ENCODE results near the gene TRPM2. TPM values are rescaled to one million over a fixed set of nuclear protein-coding genes. Genes with fewer than 3 reads are reported as not detected.

Gene TRPM2
- total RNA-seq = under 1 TPM; 0.15 to 0.52 (median 0.44) TPM

GRCh38 chr21:44353191-44353970 lies at the start of gene TRPM2:
TRPM2 (plus strand) TSS chr21:44353621; CDS start chr21:44353701, 80 bp downstream.
- TF ChIP-seq, protein P1, sequence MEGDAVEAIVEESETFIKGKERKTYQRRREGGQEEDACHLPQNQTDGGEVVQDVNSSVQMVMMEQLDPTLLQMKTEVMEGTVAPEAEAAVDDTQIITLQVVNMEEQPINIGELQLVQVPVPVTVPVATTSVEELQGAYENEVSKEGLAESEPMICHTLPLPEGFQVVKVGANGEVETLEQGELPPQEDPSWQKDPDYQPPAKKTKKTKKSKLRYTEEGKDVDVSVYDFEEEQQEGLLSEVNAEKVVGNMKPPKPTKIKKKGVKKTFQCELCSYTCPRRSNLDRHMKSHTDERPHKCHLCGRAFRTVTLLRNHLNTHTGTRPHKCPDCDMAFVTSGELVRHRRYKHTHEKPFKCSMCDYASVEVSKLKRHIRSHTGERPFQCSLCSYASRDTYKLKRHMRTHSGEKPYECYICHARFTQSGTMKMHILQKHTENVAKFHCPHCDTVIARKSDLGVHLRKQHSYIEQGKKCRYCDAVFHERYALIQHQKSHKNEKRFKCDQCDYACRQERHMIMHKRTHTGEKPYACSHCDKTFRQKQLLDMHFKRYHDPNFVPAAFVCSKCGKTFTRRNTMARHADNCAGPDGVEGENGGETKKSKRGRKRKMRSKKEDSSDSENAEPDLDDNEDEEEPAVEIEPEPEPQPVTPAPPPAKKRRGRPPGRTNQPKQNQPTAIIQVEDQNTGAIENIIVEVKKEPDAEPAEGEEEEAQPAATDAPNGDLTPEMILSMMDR (IDR thresholded peaks at IDR 0.05 in 4 of 5, conservative IDR thresholded peaks at IDR 0.05 in 1 of 5) = no peak
- no peak for TF ChIP-seq POLR2A (IDR thresholded peaks at IDR 0.05)
- Histone ChIP-seq H3K27me3 (peaks cover 25 to 41% (median 40%) of the 10 kb centered on the region in 3 donors), H3K9me3 (no peaks in the 10 kb centered on the region), H3K4me1 (no peaks in the 10 kb centered on the region), H3K36me3 (no peaks in the 10 kb centered on the region), H3K4me3 (peak within 1 kb of the TSS in 1 of 4 donors; percentile 20), H3K27ac (peak within 1 kb of the TSS; percentile 39 to 59 (median 51))
- intact Hi-C loops (cut with DNase I; ENCODE audit: low total_unique reads) = no loop called here
- ATAC-seq = peak; percentile 38 to 67
- peak; percentile 48 to 68 for DNase-seq
- in situ Hi-C loops (cut with MboI; ENCODE audit: low sequenced_read_pairs in 4 of 4) = no loop called here

DNA sequence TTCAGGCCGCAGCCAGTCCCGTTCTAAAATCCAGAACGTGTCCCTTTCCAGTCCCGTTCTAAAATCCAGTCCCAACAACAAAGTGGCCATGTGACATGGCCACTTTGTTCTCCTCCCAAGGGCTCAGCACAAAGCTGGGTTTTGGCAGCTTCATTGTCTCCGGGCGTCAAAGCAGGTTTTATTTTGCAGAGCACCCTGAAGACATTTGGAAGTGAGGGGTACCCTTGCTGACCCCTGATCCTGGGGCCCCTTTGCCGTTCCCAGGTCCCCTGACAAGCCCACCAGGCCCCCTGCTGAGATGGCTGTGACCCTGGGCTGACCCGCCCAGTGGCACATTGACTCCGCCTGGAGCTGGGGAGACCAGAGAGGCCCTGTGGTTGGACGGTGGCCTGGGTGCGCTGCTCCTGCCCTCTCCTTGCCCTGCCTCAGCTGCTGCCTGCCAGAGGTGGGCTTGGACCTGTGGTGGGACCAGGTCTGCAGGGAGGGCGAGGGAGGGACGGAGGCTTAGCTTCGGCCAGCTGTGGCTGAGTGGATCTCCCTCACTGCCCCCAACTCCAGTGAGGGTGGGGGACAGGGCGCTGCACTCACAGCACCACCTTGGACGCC lies 49.3 kb upstream of the TRPM2 start:
- H3K4me1 ChIP-seq = peaks cover 12 to 14% of the 10 kb centered on the region in 2 donors
- no peak overlapping the region for H3K4me3 ChIP-seq
- no peak overlapping the region for H3K27ac ChIP-seq
- no peaks in the 10 kb centered on the region for H3K27me3 ChIP-seq
- in situ Hi-C loops (cut with MboI; ENCODE audit: low sequenced_read_pairs in 4 of 4) (no loop called here), intact Hi-C loops (cut with DNase I; ENCODE audit: low total_unique reads) (no loop called here)
- DNase-seq (no peak), ATAC-seq (no peak)
- no peak for TF ChIP-seq POLR2A (IDR thresholded peaks at IDR 0.05)
- no peaks in the 10 kb centered on the region for H3K9me3 ChIP-seq
- H3K36me3 ChIP-seq = no peaks in the 10 kb centered on the region

DNA sequence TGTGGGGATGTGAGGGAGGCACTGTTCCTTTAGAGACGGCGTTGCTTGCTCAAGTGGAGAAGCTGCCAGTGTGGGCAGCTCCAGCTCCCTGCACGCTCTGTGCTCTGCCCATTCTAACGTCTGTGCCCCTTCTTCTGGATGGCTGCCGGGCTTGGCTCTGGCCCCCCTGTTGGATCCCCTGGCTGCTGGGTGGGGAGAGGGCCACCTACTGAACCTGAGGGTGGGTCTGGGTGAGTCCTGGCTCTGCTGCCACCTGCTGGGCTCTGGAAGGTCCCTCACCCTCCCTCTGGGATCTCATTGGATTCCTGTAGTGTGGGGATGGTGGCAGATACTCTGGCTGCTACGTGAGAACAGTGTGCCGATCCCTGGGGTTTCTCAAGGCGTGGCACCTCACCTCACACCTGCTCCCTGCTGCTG lies 48.5 kb upstream of the TRPM2 start:
- H3K27me3 ChIP-seq = no peaks in the 10 kb centered on the region
- H3K4me1 ChIP-seq = peaks cover 10 to 12% of the 10 kb centered on the region in 2 donors
- no peaks in the 10 kb centered on the region for H3K36me3 ChIP-seq
- intact Hi-C loops (cut with DNase I; ENCODE audit: low total_unique reads) (no loop called here), in situ Hi-C loops (cut with MboI; ENCODE audit: low sequenced_read_pairs in 4 of 4) (no loop called here)
- ATAC-seq (no peak), DNase-seq (no peak)
- no peak overlapping the region for H3K27ac ChIP-seq
- no peak for TF ChIP-seq POLR2A (IDR thresholded peaks at IDR 0.05)
- TF ChIP-seq, protein P1 (IDR thresholded peaks at IDR 0.05 in 4 of 5, conservative IDR thresholded peaks at IDR 0.05 in 1 of 5) = peak in 4 of 5 experiments; percentile 31 to 50 (median 42)
- H3K9me3 ChIP-seq = no peaks in the 10 kb centered on the region
- H3K4me3 ChIP-seq = no peak overlapping the region

GRCh38 chr21:44305691-44306090 lies 47.7 kb upstream of the TRPM2 start:
- intact Hi-C loops (cut with DNase I; ENCODE audit: low total_unique reads) = no loop called here
- DNase-seq (no peak), ATAC-seq (no peak)
- in situ Hi-C loops (cut with MboI; ENCODE audit: low sequenced_read_pairs in 4 of 4) = no loop called here
- Histone ChIP-seq H3K27ac (no peak overlapping the region), H3K4me3 (no peak overlapping the region), H3K9me3 (no peaks in the 10 kb centered on the region), H3K36me3 (no peaks in the 10 kb centered on the region), H3K4me1 (peaks cover 6 to 11% of the 10 kb centered on the region in 2 donors), H3K27me3 (no peaks in the 10 kb centered on the region)
- TF ChIP-seq POLR2A (IDR thresholded peaks at IDR 0.05) = no peak
- TF ChIP-seq, protein P1 (IDR thresholded peaks at IDR 0.05 in 4 of 5, conservative IDR thresholded peaks at IDR 0.05 in 1 of 5) = no peak

DNA sequence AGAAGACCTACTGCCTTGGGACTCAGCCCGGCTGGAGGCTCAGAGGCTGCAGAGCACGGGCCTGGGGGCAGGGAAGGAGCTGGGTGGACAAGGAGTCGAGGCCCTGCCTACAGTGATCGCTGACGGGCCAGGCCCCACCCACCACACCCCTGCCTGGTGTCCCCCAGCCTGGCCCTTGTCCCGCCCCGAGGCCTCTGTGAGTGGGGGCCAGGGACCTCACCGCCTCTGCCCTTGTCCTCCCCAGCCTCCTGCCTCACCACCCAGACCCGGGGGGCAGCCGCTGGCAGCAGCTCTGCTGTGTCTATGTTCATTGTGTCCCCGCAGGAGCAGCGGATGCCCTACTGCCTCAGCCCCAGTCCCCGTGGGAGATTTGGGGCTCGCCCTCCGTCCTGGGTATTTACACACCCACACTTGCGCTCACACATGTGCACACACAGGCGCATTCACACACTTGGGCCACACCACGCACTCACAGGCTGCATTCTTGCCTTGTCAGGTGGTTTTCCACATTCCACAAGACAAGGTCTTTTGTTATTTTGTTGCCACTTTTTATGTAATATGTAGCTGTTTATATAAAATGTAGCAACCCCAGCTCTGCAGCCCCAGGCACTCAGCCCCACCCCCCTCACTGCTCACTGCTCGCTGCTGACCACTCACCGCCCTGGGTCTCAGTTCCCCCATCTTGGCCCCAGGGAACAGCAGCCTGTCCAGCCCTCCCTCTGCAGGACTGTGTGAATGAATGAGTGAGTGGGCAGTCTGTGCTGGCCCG lies 46.3 kb upstream of the TRPM2 start:
- intact Hi-C loops (cut with DNase I; ENCODE audit: low total_unique reads) (no loop called here), in situ Hi-C loops (cut with MboI; ENCODE audit: low sequenced_read_pairs in 4 of 4) (no loop called here)
- Histone ChIP-seq H3K27ac (no peak overlapping the region), H3K36me3 (no peaks in the 10 kb centered on the region), H3K27me3 (no peaks in the 10 kb centered on the region), H3K9me3 (no peaks in the 10 kb centered on the region), H3K4me3 (no peak overlapping the region), H3K4me1 (peaks cover 0 to 4% of the 10 kb centered on the region in 2 donors)
- no peak for DNase-seq
- no peak for TF ChIP-seq POLR2A (IDR thresholded peaks at IDR 0.05)
- TF ChIP-seq, protein P1 (IDR thresholded peaks at IDR 0.05 in 4 of 5, conservative IDR thresholded peaks at IDR 0.05 in 1 of 5) = no peak
- no peak for ATAC-seq
